MCF 10A (cell line): ENCODE data around the gene HBEGF. TPM values are rescaled to one million over a fixed set of nuclear protein-coding genes. Genes with fewer than 3 reads are reported as not detected.

ENCODE experiments used
- BruUV-seq: library from RNA; stranded (reverse); fragments of 400-500 nt; replicated peaks from 2 replicates; lab custom pipeline; 2021; lab: Mats Ljungman, UMichigan
- CTCF ChIA-PET: fragments of 300-600 bp; sonication (Branson Sonifier 250); formaldehyde crosslinking; extraction: SDS; loops from one replicate; lab custom pipeline; 2021; ENCODE audit warnings: antibody characterized with exemption, inconsistent platforms; lab: Yijun Ruan, JAX
- POLR2A ChIA-PET: fragments of 300-600, 350-650 bp; sonication (Branson Sonifier 250); formaldehyde crosslinking; extraction: SDS; loops from one replicate; lab custom pipeline; 2020; ENCODE audit warnings: antibody characterized with exemption, inconsistent platforms; lab: Yijun Ruan, JAX
- DNase-seq: peaks from one replicate; pipeline ENCODE4 v3.0.0-alpha.2; 2018; ENCODE audit not compliant: unreplicated experiment
- H3K27ac Mint-ChIP-seq: one replicate; pipeline ENCODE4 v1.8.0; 2022; ENCODE audit warnings: mild to moderate bottlenecking, low read depth, mixed read lengths; ENCODE audit not compliant: unreplicated experiment
- H3K27me3 Mint-ChIP-seq: one replicate; pipeline ENCODE4 v1.8.0; 2022; ENCODE audit warnings: mixed read lengths; ENCODE audit not compliant: insufficient read depth, unreplicated experiment
- H3K36me3 Mint-ChIP-seq: one replicate; pipeline ENCODE4 v1.8.0; 2022; ENCODE audit warnings: mild to moderate bottlenecking, moderate library complexity, mixed read lengths; ENCODE audit not compliant: insufficient read depth, unreplicated experiment
- H3K4me1 Mint-ChIP-seq: one replicate; pipeline ENCODE4 v1.8.0; 2022; ENCODE audit warnings: mixed read lengths; ENCODE audit not compliant: insufficient read depth, unreplicated experiment
- H3K4me3 Mint-ChIP-seq: one replicate; pipeline ENCODE4 v1.8.0; 2022; ENCODE audit warnings: mild to moderate bottlenecking, moderate library complexity, mixed read lengths; ENCODE audit not compliant: unreplicated experiment
- H3K9me3 Mint-ChIP-seq: one replicate; pipeline ENCODE4 v1.8.0; 2022; ENCODE audit warnings: mixed read lengths; ENCODE audit not compliant: unreplicated experiment
- CTCF ChIP-seq: fragments of 200-600 bp; IDR thresholded peaks from one replicate; pipeline ENCODE4 v1.8.0; 2022; ENCODE audit warnings: antibody characterized with exemption, mild to moderate bottlenecking; ENCODE audit not compliant: unreplicated experiment
- intact Hi-C: fragments of 100-400 bp; cut with micrococcal nuclease; formaldehyde crosslinking; loops from 2 replicates; pipeline ENCODE4 v1.14.1; 2022
- total RNA-seq: library from RNA; stranded (reverse); gene quantifications from 2 replicates; pipeline ENCODE4 v1.2.3, GENCODE V29; 2022

HBEGF gene
- total RNA-seq, 1 experiment from 2014 or later, result 55.7 TPM

DNA sequence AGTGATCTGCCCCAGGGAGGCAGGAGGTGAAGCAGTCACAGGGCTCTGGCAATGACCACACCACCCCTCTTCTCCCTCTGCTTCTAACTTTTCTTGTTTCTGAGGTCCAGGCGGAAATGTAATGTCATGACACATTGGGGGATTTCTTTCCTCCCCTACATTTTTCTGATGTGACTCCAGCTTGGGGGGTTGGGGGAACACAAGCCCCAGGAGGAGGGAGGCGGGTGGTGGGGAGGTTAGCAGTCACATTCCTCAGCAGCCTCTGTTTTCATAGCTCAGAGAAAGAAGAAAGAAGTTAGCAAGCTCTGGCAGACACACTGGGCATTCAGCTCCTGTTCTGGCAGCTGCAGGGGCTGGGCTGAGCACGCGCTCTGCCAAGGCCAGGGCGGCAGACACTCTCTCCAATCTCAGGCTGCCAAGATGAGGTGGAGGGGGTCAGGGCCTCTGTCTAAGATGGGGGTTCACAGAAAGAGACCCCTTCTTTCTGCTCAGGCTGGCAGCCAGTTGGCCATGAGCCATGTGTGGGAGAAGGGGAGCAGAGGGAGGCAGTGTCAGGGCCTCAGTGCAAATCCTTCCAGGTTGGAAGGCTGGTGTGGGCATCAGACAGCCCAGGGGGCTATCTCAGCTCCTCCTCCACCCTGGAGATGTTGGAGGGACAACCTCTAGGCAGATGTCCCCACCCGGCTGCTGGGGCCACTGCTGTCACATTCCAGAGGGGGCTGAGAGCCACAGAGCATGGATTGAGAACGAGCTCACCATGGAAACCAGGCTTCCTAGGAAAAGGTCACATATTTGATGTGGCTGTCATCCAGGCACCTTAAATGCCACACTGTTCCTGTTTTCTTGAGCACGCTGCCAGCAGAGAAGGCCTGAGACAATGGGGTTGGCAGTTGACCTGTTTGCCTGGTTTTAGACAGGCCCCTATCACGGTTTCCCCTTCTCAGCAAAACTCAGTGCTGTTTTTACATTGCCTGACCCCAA is 23.4 kb downstream of the HBEGF start:
- H3K27ac Mint-ChIP-seq, result no peak overlapping the region
- ChIA-PET POLR2A (interaction anchor here (1.1 to 2.1 kb wide), 2 partner anchors 11 to 20 kb away, joined by 3 to 8 read pairs; partner anchors contain the start of gene PFDN1), CTCF (interaction anchor here (0.7 to 1.3 kb wide), 7 partner anchors 14 to 83 kb away, joined by 3 read pairs; partner anchors contain the start of gene HBEGF)
- no peak overlapping the region for H3K4me3 Mint-ChIP-seq
- H3K36me3 Mint-ChIP-seq, result no peaks in the 10 kb centered on the region
- no TSS peak for BruUV-seq
- no peak for TF ChIP-seq CTCF
- H3K27me3 Mint-ChIP-seq, result no peaks in the 10 kb centered on the region
- H3K9me3 Mint-ChIP-seq, result no peaks in the 10 kb centered on the region
- peaks cover 9% of the 10 kb centered on the region for H3K4me1 Mint-ChIP-seq
- intact Hi-C loops, result no loop called here
- DNase-seq, result no peak

GRCh38 chr5:140321796-140322195 is 24.6 kb downstream of the HBEGF start:
- Mint-ChIP-seq H3K36me3 (no peaks in the 10 kb centered on the region), H3K4me3 (no peak overlapping the region), H3K9me3 (no peaks in the 10 kb centered on the region), H3K4me1 (peaks cover 14% of the 10 kb centered on the region), H3K27me3 (no peaks in the 10 kb centered on the region), H3K27ac (no peak overlapping the region)
- no peak for DNase-seq
- BruUV-seq, result no TSS peak
- ChIA-PET CTCF (interaction anchor here (1.0 to 2.4 kb wide), 5 partner anchors 16 to 81 kb away, joined by 3 to 10 read pairs (median 3); partner anchors contain the start of genes HBEGF and PFDN1), POLR2A (interaction anchor here (1.0 to 2.7 kb wide), 3 partner anchors 10 to 25 kb away, joined by 3 to 14 read pairs (median 8); partner anchors contain the start of genes HBEGF and PFDN1)
- TF ChIP-seq CTCF, result no peak
- intact Hi-C loops, result no loop called here

- intact Hi-C loops, result no loop called here
- no peak for TF ChIP-seq CTCF
- POLR2A ChIA-PET, result interaction anchor here (2.7 kb wide), 1 partner anchor 8 kb away, joined by 14 read pairs; no protein-coding TSS in a partner anchor
- Mint-ChIP-seq H3K4me1 (peaks cover 14% of the 10 kb centered on the region), H3K9me3 (no peaks in the 10 kb centered on the region), H3K27me3 (no peaks in the 10 kb centered on the region), H3K4me3 (no peak overlapping the region), H3K27ac (no peak overlapping the region), H3K36me3 (no peaks in the 10 kb centered on the region)
- no peak for DNase-seq
- no TSS peak for BruUV-seq
- CTCF ChIA-PET, result interaction anchor here (2.4 kb wide), 1 partner anchor 26 kb away, joined by 9 read pairs; the partner anchor contains the start of gene HBEGF
Measured at GRCh38 chr5:140319833-140320232, 26.6 kb downstream of the HBEGF start.

GRCh38 chr5:140318792-140319191 is 27.6 kb downstream of the HBEGF start:
- H3K27ac Mint-ChIP-seq, result no peak overlapping the region
- DNase-seq, result no peak
- BruUV-seq, result no TSS peak
- H3K27me3 Mint-ChIP-seq, result no peaks in the 10 kb centered on the region
- no peaks in the 10 kb centered on the region for H3K36me3 Mint-ChIP-seq
- no peaks in the 10 kb centered on the region for H3K9me3 Mint-ChIP-seq
- H3K4me1 Mint-ChIP-seq, result peaks cover 14% of the 10 kb centered on the region
- ChIA-PET POLR2A (interaction anchor here (0.6 to 0.7 kb wide), 2 partner anchors 74 to 652 kb away, joined by 3 read pairs; no protein-coding TSS in a partner anchor), CTCF (interaction anchor here (1.8 kb wide), 1 partner anchor 75 kb away, joined by 5 read pairs; no protein-coding TSS in a partner anchor)
- intact Hi-C loops, result no loop called here
- no peak overlapping the region for H3K4me3 Mint-ChIP-seq
- TF ChIP-seq CTCF, result no peak
